Mucosa of stomach (tissue), 1 donor: ENCODE results near the gene DNAJC13.

Experiments
- H3K27me3 ChIP-seq: one replicate; pipeline ENCODE4 v1.7.0; 2013; ENCODE audit warnings: mild to moderate bottlenecking, low read length; ENCODE audit not compliant: control insufficient read depth, insufficient read depth
- H3K36me3 ChIP-seq: one replicate; pipeline ENCODE4 v1.7.0; 2013; ENCODE audit warnings: low read length; ENCODE audit not compliant: control insufficient read depth, insufficient read depth
- H3K4me1 ChIP-seq: one replicate; pipeline ENCODE4 v1.7.0; 2013; ENCODE audit warnings: mild to moderate bottlenecking, low read length; ENCODE audit not compliant: control insufficient read depth, insufficient read depth
- H3K4me3 ChIP-seq: one replicate; pipeline ENCODE4 v1.7.0; 2013; ENCODE audit warnings: low read length
- H3K9ac ChIP-seq: one replicate; pipeline ENCODE4 v1.7.0; 2013; ENCODE audit warnings: mild to moderate bottlenecking, low read length, moderate library complexity
- H3K9me3 ChIP-seq: one replicate; pipeline ENCODE4 v1.7.0; 2013; ENCODE audit warnings: mild to moderate bottlenecking, low read length, moderate library complexity; ENCODE audit not compliant: control insufficient read depth
- donor health status: Pancreatic carcinoma.

DNAJC13 gene

GRCh38 chr3:132503559-132503958, 86.3 kb downstream of the DNAJC13 start:
- no peak overlapping the region for H3K4me3 ChIP-seq
- no peaks in the 10 kb centered on the region for H3K9me3 ChIP-seq
- H3K36me3 ChIP-seq: peaks cover 10% of the 10 kb centered on the region
- H3K9ac ChIP-seq: no peak overlapping the region
- H3K27me3 ChIP-seq: no peaks in the 10 kb centered on the region
- H3K4me1 ChIP-seq: no peaks in the 10 kb centered on the region

GRCh38 chr3:132504375-132504933, 87.2 kb downstream of the DNAJC13 start:
- no peak overlapping the region for H3K9ac ChIP-seq
- H3K9me3 ChIP-seq: no peaks in the 10 kb centered on the region
- H3K27me3 ChIP-seq: no peaks in the 10 kb centered on the region
- no peak overlapping the region for H3K4me3 ChIP-seq
- peaks cover 6% of the 10 kb centered on the region for H3K36me3 ChIP-seq
- no peaks in the 10 kb centered on the region for H3K4me1 ChIP-seq

GRCh38 chr3:132507657-132508056, 90.4 kb downstream of the DNAJC13 start:
- Histone ChIP-seq H3K36me3 (peaks cover 6% of the 10 kb centered on the region), H3K27me3 (no peaks in the 10 kb centered on the region), H3K9ac (no peak overlapping the region), H3K4me3 (no peak overlapping the region), H3K4me1 (no peaks in the 10 kb centered on the region), H3K9me3 (no peaks in the 10 kb centered on the region)

- no peaks in the 10 kb centered on the region for H3K9me3 ChIP-seq
- H3K4me3 ChIP-seq: no peak overlapping the region
- H3K36me3 ChIP-seq: no peaks in the 10 kb centered on the region
- H3K4me1 ChIP-seq: no peaks in the 10 kb centered on the region
- no peaks in the 10 kb centered on the region for H3K27me3 ChIP-seq
- H3K9ac ChIP-seq: no peak overlapping the region
These were observed 91.8 kb downstream of the DNAJC13 start for GRCh38 chr3:132509096-132509495.

- Histone ChIP-seq H3K36me3 (no peaks in the 10 kb centered on the region), H3K27me3 (no peaks in the 10 kb centered on the region), H3K9ac (no peak overlapping the region), H3K4me3 (no peak overlapping the region), H3K9me3 (no peaks in the 10 kb centered on the region), H3K4me1 (no peaks in the 10 kb centered on the region)
These were observed 92.2 kb downstream of the DNAJC13 start for GRCh38 chr3:132509506-132509905.

- H3K9ac ChIP-seq: no peak overlapping the region
- H3K4me1 ChIP-seq: no peaks in the 10 kb centered on the region
- H3K4me3 ChIP-seq: no peak overlapping the region
- H3K36me3 ChIP-seq: no peaks in the 10 kb centered on the region
- no peaks in the 10 kb centered on the region for H3K9me3 ChIP-seq
- no peaks in the 10 kb centered on the region for H3K27me3 ChIP-seq
These were observed 95.8 kb downstream of the DNAJC13 start for GRCh38 chr3:132513057-132513456.

- no peaks in the 10 kb centered on the region for H3K36me3 ChIP-seq
- no peaks in the 10 kb centered on the region for H3K27me3 ChIP-seq
- H3K4me1 ChIP-seq: no peaks in the 10 kb centered on the region
- H3K9me3 ChIP-seq: no peaks in the 10 kb centered on the region
- H3K9ac ChIP-seq: no peak overlapping the region
- no peak overlapping the region for H3K4me3 ChIP-seq
These were observed 100.0 kb downstream of the DNAJC13 start for GRCh38 chr3:132517311-132517710.

GRCh38 chr3:132519914-132520313, 102.6 kb downstream of the DNAJC13 start:
- Histone ChIP-seq H3K36me3 (no peaks in the 10 kb centered on the region), H3K27me3 (no peaks in the 10 kb centered on the region)

GRCh38 chr3:132521901-132522300, 104.6 kb downstream of the DNAJC13 start:
- no peak overlapping the region for H3K9ac ChIP-seq

More at GRCh38 chr3:132519914-132520313, 102.6 kb downstream of the DNAJC13 start:
- H3K4me1 ChIP-seq: no peaks in the 10 kb centered on the region
- no peak overlapping the region for H3K4me3 ChIP-seq
- H3K9me3 ChIP-seq: no peaks in the 10 kb centered on the region
- no peak overlapping the region for H3K9ac ChIP-seq

GRCh38 chr3:132522353-132522752, 105.1 kb downstream of the DNAJC13 start:
- no peaks in the 10 kb centered on the region for H3K36me3 ChIP-seq
- no peak overlapping the region for H3K9ac ChIP-seq

More at GRCh38 chr3:132521901-132522300, 104.6 kb downstream of the DNAJC13 start:
- Histone ChIP-seq H3K4me3 (no peak overlapping the region), H3K36me3 (no peaks in the 10 kb centered on the region), H3K9me3 (no peaks in the 10 kb centered on the region), H3K4me1 (no peaks in the 10 kb centered on the region), H3K27me3 (no peaks in the 10 kb centered on the region)

GRCh38 chr3:132530624-132531023, 113.3 kb downstream of the DNAJC13 start:
- H3K9me3 ChIP-seq: no peaks in the 10 kb centered on the region
- H3K4me3 ChIP-seq: no peak overlapping the region
- H3K4me1 ChIP-seq: no peaks in the 10 kb centered on the region
- no peaks in the 10 kb centered on the region for H3K27me3 ChIP-seq
- peaks cover 5% of the 10 kb centered on the region for H3K36me3 ChIP-seq
- no peak overlapping the region for H3K9ac ChIP-seq

More at GRCh38 chr3:132522353-132522752, 105.1 kb downstream of the DNAJC13 start:
- H3K4me3 ChIP-seq: no peak overlapping the region
- H3K4me1 ChIP-seq: no peaks in the 10 kb centered on the region
- no peaks in the 10 kb centered on the region for H3K27me3 ChIP-seq
- no peaks in the 10 kb centered on the region for H3K9me3 ChIP-seq

- no peak overlapping the region for H3K9ac ChIP-seq
- no peaks in the 10 kb centered on the region for H3K27me3 ChIP-seq
- H3K4me1 ChIP-seq: no peaks in the 10 kb centered on the region
- H3K4me3 ChIP-seq: no peak overlapping the region
- H3K9me3 ChIP-seq: no peaks in the 10 kb centered on the region
- peaks cover 4% of the 10 kb centered on the region for H3K36me3 ChIP-seq
These were observed 118.5 kb downstream of the DNAJC13 start for GRCh38 chr3:132535575-132536441.
